HG03378 (cell line): ENCODE data around the gene SLC12A2.

Experiments used
- ATAC-seq: cut with Tn5 transposase; IDR thresholded peaks from one replicate; pipeline ENCODE4 v1.9.1; 2021; ENCODE audit warnings: mild to moderate bottlenecking, moderate library complexity; ENCODE audit not compliant: unreplicated experiment

SLC12A2 gene

DNA sequence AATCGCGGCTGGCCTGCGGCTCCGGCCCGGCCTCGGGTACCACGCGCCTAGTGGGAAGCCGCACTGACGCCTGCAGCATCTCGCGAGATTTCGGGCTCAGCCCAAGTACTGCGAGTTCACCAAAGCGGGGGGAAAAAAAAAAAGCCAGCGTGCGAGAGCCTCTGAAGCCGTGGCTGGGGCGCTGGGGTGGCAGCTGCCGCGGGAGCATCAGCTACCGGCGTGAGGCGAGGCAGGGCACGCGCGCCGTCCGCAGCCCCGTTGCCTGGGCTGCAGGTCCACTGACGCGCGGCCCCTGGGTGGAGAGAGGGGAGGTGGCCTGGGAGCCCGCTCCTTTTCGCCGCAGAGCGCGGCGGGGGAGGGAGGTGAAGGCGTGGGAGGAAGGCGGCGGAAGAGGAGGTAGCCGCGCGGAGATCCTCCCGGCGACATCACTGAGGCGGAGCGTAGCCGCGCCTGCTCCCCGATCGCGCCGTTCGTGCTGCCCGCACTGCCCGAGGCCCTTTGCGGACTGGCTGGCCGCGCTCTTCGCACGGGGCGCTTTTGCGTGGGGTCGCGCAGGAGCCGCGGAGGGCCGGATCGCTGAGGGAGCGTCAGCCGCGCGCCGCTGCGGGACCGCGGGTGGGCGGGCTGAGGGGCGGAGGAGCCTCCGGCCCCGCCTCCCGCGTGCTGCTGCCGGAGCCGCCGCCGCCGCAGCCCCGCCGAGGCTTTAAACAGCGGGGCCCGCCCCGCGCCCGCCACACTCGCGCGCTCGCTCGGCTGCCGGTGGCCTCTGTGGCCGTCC lies at the start of gene SLC12A2:
Gene SLC12A2, plus strand, starts transcription at position 734 of the 778 bp plus-strand sequence. CDS start 189 bp downstream, outside the sequence.
- peak; percentile 53 for ATAC-seq

GRCh38 chr5:128035689-128036088 lies 47.9 kb upstream of the SLC12A2 start:
- ATAC-seq = no peak

- no peak for ATAC-seq
Observed at GRCh38 chr5:128036950-128037349, 46.6 kb upstream of the SLC12A2 start.

DNA sequence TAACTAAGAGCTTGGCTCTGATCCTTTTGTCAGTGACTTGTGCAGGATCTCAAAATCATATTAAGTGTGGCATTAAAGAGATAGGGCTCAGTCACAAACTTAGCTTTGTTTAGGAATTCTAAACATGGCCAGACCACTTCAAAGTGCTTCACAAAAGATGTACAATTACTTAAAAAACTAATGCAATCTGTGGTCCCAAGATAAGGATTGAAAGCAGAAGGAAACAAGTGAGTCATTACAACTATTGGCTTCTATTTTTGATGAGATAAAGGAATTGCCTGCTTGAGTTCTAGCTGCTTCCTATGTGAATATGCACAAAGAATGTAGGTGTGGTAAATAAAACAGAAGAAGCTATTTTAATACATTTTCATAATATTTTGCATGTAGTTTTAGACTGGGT lies 44.9 kb upstream of the SLC12A2 start:
- ATAC-seq = no peak

DNA sequence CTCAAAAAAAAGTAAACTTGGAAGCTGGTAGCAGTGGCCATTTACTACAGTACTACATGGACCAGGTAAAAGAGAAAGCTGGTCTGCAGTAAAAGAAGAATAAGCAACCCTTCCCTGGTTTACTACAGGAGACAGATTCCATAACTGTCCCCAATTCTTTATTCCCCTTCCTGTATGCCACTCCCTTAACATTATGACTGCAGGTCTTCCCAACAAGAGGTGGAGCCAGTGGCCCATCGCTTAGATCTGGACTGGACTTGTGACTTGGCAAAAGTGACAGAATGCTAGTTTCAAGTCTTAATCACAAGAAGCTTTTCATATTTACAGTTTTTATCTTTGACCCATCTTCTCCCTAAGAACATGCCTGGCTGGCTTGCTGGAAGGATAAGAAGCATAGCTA lies 42.6 kb upstream of the SLC12A2 start:
- ATAC-seq = no peak

DNA sequence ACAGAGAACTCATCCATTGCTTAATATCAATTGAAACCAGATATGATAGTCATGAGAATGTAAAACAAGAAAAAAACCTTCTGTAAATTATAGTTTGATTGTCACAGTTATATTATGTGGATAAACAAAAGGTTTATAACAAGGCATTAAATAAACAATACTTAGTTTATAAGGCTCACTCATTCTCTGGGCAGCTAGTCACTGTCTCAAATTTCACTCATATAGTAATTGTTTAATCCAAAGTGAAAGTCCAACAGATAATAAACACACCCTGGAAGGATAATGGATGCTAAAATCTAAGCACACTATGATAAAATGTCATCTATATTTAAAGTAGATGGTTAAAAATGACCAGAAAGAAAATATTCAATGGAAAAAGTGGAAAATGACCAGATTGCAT lies 30.8 kb upstream of the SLC12A2 start:
- no peak for ATAC-seq

DNA sequence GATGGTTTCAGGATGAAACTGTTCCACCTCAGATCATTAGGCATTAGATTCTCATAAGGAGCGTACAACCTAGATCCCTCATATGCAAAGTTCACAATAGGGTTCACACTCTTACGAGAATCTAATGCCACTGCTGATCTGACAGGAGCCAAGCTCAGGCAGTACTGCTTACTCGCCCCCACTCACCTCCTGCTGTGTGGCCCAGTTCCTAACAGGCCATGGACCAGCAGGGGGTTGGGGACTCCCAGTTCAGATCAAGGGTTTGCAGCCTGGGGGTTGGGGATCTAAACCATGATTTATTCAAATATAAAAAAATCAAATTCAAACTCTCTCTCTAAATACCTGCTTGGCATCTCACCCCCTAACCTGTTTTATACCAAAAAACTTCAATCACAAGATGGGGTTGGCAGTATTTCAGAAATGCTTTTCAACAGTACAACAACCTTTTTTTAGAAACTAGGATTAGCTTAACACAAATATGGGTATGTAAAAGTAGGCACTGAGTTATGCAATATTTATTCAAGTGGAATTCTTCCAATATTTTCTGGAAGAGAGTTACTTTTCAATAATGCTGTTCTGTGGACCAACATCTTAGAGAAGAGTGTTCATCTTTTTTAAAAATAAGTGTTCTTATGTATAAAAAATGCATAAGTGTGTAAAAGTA lies 30.1 kb upstream of the SLC12A2 start:
- no peak for ATAC-seq

DNA sequence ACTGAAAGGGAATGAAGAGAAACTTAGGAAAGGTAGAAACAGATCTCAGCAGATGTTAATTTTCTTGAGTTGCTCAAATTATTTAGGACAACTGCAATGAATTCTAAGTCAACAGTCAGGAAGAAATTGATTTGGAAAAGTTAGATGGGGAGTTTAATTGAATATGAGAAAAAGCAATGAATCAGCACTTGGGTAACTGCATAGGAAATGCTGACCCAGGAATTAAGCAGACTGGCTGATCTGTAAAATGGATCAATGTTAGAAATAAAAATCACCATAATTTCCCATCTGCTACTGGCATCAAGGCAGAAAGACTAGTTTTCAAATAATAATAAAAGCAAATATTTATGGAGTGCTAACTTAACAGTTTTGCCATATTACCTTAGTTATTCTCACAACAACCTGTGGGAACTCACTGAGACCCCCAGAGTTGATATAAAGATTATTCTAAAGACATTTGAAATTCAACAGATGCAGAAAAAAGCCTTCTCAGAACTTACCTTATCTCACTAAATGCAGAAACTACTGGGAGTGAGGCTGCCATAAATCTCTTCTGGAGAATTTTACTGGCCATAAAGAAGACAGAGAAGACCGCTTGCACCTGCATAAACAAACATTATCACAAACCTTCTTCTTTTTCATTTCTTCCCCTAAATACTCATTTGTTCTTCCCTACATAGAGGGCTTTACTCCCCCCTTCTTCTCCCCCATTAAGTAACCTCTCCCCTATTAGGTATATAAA lies 22.8 kb upstream of the SLC12A2 start:
- ATAC-seq = no peak

- no peak for ATAC-seq
Observed at GRCh38 chr5:128062172-128062746, 21.3 kb upstream of the SLC12A2 start.

DNA sequence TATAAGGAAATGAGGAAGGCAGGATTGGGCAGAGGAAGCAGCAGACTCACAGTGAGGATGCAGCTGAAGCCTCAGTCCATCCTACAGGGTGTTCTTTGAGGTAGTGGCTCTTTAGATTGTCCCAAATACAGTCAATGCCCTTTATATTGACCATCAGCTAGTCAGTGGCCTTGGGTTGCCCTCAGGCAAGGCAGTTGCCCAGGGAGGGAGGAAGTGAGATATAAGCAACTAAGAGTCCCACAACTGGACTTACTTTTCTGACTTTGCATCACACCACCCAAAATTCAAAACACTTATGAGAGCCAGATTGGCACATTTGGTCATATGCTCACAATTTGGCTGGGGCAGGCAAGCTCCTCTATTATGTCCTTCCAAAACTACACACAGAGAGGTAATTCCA lies 9.4 kb upstream of the SLC12A2 start:
- ATAC-seq = no peak

GRCh38 chr5:128074953-128075352 lies 8.6 kb upstream of the SLC12A2 start:
- no peak for ATAC-seq

GRCh38 chr5:128077526-128077925 lies 6.0 kb upstream of the SLC12A2 start:
- ATAC-seq = no peak

DNA sequence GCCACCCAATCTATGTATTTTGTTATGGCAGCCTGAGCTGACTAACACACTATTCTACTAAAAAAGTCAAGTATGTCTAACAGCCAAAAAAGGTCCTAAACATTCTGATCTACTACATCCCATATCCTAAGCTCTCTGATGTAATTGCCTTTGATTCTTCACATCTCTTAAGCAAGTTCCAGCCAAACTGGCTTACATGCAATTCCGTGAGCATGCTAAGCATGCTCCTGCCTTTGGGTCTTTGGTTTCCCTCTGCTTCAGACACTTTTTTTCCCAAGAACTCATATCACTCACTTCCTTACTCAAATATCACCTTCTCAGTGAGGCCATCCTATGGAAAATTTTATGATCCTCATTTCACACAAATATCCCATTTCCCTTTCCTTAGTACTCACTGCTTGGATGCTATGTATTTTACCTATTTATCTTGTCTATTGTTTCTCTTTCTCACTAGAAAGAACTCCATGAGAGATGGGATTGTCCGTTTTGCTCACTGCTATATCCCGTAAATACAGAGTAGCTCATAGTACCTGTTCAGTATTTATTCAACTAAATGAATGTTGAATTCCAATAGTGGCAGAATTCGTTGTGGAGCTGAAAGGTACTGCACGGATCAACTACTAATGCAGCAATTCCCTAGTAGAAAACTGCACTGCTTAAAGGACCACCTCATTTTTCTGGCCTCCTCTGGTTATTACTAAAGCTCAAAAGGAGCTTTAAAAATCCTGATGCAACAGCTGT lies 2.3 kb upstream of the SLC12A2 start:
- ATAC-seq = no peak

- ATAC-seq = peak; percentile 26
Observed at GRCh38 chr5:128082551-128083032, 974 bp upstream of the SLC12A2 start.

- ATAC-seq = peak; percentile 16
Observed at GRCh38 chr5:128083811-128084227, 253 bp downstream of the SLC12A2 start.

GRCh38 chr5:128084228-128085167 lies 932 bp downstream of the SLC12A2 start:
- peak; percentile 37 for ATAC-seq

GRCh38 chr5:128085413-128085812 lies 1.8 kb downstream of the SLC12A2 start:
- no peak for ATAC-seq

DNA sequence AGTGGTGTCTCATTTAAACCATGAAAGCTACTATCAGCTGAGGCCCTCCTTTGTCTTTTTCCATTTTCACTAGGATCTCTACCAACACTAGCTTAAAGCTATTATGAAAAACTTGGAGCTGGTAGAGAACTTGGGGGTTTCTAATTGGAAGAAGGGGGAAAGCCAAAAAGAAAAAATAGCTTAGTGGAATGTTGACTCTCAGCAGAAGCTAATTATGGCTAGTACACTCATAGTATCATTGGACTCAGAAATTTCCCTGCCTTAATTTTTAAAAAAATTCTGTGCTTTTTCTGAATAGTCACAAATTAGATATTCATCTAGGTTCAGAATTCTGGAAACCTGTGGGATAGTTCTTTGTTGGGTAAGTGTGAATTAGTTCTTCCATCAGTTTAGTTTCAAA lies 8.0 kb downstream of the SLC12A2 start:
- ATAC-seq = no peak

- no peak for ATAC-seq
Observed at GRCh38 chr5:128092144-128092543, 8.6 kb downstream of the SLC12A2 start.
